NCI-H1436 treated with DMSO at 0.1 percent for 48 hours (cell line): Measurements from ENCODE around the gene GABRG2.
"Not testable (repeated sequence)": the region's sequence is repeated elsewhere in the genome, so short reads cannot be mapped to it uniquely, and the experiment has no call there.

Source experiments
- DNase-seq: peaks from one replicate; lab custom pipeline; 2025; lab: John Stamatoyannopoulos, UW

The GABRG2 gene

GRCh38 chr5:162067655-162068411 lies at the start of gene GABRG2:
Gene GABRG2, plus strand, starts transcription at chr5:162067773. Its CDS starts 227 bp downstream, at chr5:162068000.
- DNase-seq: no peak

GRCh38 chr5:162025312-162025711 lies 42.3 kb upstream of the GABRG2 start:
- DNase-seq: no peak

- no peak for DNase-seq
Measured at GRCh38 chr5:162026803-162027202, 40.8 kb upstream of the GABRG2 start.

- no peak for DNase-seq
Measured at GRCh38 chr5:162037431-162037830, 30.1 kb upstream of the GABRG2 start.

GRCh38 chr5:162047279-162047678 lies 20.3 kb upstream of the GABRG2 start:
- DNase-seq: no peak

GRCh38 chr5:162052676-162053075 lies 14.9 kb upstream of the GABRG2 start:
- DNase-seq: no peak

- DNase-seq: not testable (repeated sequence)
Measured at GRCh38 chr5:162055095-162055494, 12.5 kb upstream of the GABRG2 start.

- DNase-seq: no peak
Measured at GRCh38 chr5:162067162-162067561, 411 bp upstream of the GABRG2 start.

GRCh38 chr5:162068412-162068811 lies 839 bp downstream of the GABRG2 start:
- DNase-seq: no peak

GRCh38 chr5:162068936-162069335 lies 1.4 kb downstream of the GABRG2 start:
- no peak for DNase-seq

- DNase-seq: no peak
Measured at GRCh38 chr5:162078805-162079204, 11.2 kb downstream of the GABRG2 start.

GRCh38 chr5:162091336-162091735 lies 23.8 kb downstream of the GABRG2 start:
- DNase-seq: no peak

GRCh38 chr5:162096448-162096847 lies 28.9 kb downstream of the GABRG2 start:
- no peak for DNase-seq

GRCh38 chr5:162107591-162107990 lies 40.0 kb downstream of the GABRG2 start:
- DNase-seq: no peak

GRCh38 chr5:162119801-162120200 lies 52.2 kb downstream of the GABRG2 start:
- no peak for DNase-seq

GRCh38 chr5:162128117-162128516 lies 60.5 kb downstream of the GABRG2 start:
- DNase-seq: no peak

GRCh38 chr5:162132348-162132747 lies 64.8 kb downstream of the GABRG2 start:
- DNase-seq: no peak

GRCh38 chr5:162139190-162139589 lies 71.6 kb downstream of the GABRG2 start:
- no peak for DNase-seq

- DNase-seq: no peak
Measured at GRCh38 chr5:162154242-162154641, 86.7 kb downstream of the GABRG2 start.

- DNase-seq: no peak
Measured at GRCh38 chr5:162160401-162160800, 92.8 kb downstream of the GABRG2 start.

GRCh38 chr5:162163663-162164062 lies 96.1 kb downstream of the GABRG2 start:
- DNase-seq: no peak

- no peak for DNase-seq
Measured at GRCh38 chr5:162174358-162174974, 106.9 kb downstream of the GABRG2 start.

- DNase-seq: no peak
Measured at GRCh38 chr5:162187371-162187770, 119.8 kb downstream of the GABRG2 start.

- no peak for DNase-seq
Measured at GRCh38 chr5:162189719-162190118, 122.1 kb downstream of the GABRG2 start.
